Ectodermal cell (in vitro differentiated cells): ENCODE results near the gene ZC3H10.
A peak's percentile ranks its signal among the peaks of the same experiment; 100 is the strongest.

Experiments used
- H3K27ac ChIP-seq: 2 replicates; pipeline ENCODE4 v1.7.0; 2013; ENCODE audit warnings: mild to moderate bottlenecking, low read depth, low read length; ENCODE audit not compliant: insufficient read depth, poor library complexity, severe bottlenecking
- H3K27me3 ChIP-seq: 2 replicates; pipeline ENCODE4 v1.7.0; 2013; ENCODE audit warnings: mild to moderate bottlenecking, low read length; ENCODE audit not compliant: insufficient read depth, control insufficient read depth, poor library complexity, severe bottlenecking
- H3K36me3 ChIP-seq: one replicate; pipeline ENCODE4 v1.7.0; 2013; ENCODE audit warnings: low read length; ENCODE audit not compliant: control insufficient read depth, insufficient read depth
- H3K4me1 ChIP-seq: one replicate; pipeline ENCODE4 v1.7.0; 2013; ENCODE audit warnings: low read length; ENCODE audit not compliant: control insufficient read depth, insufficient read depth
- H3K4me3 ChIP-seq: 2 replicates; pipeline ENCODE4 v1.7.0; 2013; ENCODE audit warnings: low read depth, low read length, control low read depth; ENCODE audit not compliant: insufficient read depth
- H3K9me3 ChIP-seq: 2 replicates; pipeline ENCODE4 v1.7.0; 2013; ENCODE audit warnings: mild to moderate bottlenecking, low read length, moderate library complexity; ENCODE audit not compliant: control insufficient read depth
- WGBS, 2 experiments: methylation state at CpG; one replicate each; pipeline ENCODE4 v1.1.7; 2013; ENCODE audit warnings: missing lambda C conversion rate in 2 of 2; 5-methylcytosine and 5-hydroxymethylcytosine counted together

The ZC3H10 gene

DNA sequence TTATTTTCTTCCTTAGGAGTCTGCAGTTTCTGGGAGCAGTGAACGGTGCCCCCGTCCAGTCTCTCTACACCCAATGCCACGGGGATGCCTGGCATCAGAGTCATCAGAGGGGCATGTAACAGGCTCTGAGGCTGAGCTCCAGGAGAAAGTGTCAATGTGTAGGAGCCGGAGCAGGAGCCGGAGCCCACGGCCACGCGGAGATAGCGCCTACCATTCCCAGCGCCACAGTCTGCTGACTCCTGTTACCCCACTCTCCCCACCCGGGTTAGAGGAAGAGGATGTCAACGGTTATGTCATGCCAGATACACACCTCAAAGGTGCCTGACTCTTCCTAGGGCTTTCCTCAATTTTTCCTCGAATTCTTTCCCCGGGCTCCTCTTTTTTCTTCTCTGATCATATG, 17.0 kb upstream of the ZC3H10 start:
- Histone ChIP-seq H3K4me1 (peaks cover 9% of the 10 kb centered on the region), H3K27ac (no peak overlapping the region), H3K27me3 (no peaks in the 10 kb centered on the region), H3K9me3 (no peaks in the 10 kb centered on the region), H3K4me3 (no peak overlapping the region), H3K36me3 (no peaks in the 10 kb centered on the region)
- 96% methylated on average over 14 of the region's 14 CpGs for WGBS, 2 experiments

DNA sequence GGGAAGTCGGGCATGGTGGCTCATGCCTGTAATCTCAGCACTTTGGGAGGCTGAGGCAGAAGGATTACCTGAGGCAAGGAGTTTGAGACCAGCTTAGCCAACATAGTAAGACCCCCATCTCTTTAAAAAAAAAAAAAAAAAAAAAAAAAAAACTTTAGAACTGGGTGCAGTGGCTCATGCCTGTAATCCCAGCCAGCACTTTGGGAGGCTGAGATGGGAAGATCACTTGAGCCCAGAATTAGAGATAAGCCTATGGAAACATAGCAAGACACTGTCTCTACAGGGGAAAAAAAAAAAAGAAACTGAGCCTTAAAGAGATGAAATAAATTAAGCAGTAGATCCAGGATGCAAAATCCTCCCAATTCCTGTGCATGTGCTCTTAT, 15.4 kb upstream of the ZC3H10 start:
- Histone ChIP-seq H3K27me3 (no peaks in the 10 kb centered on the region), H3K9me3 (no peaks in the 10 kb centered on the region), H3K27ac (no peak overlapping the region), H3K4me1 (peaks cover 11% of the 10 kb centered on the region), H3K4me3 (no peak overlapping the region), H3K36me3 (peaks cover 8% of the 10 kb centered on the region)
- WGBS, 2 experiments: 86 to 88% methylated on average over 1 of the region's 1 CpG

DNA sequence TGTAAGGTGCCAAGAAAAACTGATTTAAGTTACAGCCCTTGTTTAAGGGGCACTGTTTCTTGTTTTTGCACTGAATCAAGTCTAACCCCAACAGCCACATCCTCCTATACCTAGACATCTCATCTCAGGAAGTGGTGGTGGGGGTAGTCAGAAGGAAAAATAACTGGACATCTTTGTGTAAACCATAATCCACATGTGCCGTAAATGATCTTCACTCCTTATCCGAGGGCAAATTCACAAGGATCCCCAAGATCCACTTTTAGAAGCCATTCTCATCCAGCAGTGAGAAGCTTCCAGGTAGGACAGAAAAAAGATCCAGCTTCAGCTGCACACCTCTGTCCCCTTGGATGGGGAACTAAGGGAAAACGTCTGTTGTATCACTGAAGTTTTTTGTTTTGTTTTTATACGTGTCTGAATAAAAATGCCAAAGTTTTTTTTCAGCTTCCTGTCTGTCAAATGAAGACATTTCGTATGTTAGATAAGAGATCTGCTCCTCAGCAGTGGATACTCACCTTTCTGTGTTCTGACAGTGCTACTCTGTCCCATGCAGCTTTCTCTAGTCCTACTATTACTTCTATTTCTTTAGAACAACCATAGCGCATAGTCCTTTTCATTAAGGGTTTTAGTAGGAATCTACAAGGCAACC, 14.9 kb upstream of the ZC3H10 start:
- H3K36me3 ChIP-seq: peaks cover 13% of the 10 kb centered on the region
- H3K27me3 ChIP-seq: no peaks in the 10 kb centered on the region
- peaks cover 11% of the 10 kb centered on the region for H3K4me1 ChIP-seq
- H3K9me3 ChIP-seq: no peaks in the 10 kb centered on the region
- 89 to 92% methylated on average over 6 of the region's 6 CpGs for WGBS, 2 experiments
- H3K4me3 ChIP-seq: peak overlapping the region; percentile 92
- H3K27ac ChIP-seq: no peak overlapping the region

DNA sequence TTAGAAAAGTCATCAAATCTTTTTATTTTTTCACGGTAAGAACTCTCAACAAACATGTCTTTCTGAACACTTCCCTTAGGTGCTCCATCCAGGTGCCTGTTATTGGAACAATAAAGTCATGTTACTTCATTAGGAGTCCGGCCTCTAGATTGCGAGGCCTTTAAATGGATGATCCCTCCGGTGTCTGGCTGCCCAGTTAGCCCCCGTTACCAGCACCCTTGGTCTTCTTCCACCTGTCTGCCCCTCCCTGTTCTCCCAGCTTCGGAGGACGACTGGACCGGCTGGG, 14.3 kb upstream of the ZC3H10 start:
- Histone ChIP-seq H3K27ac (peak overlapping the region; percentile 17), H3K4me1 (peaks cover 11% of the 10 kb centered on the region), H3K36me3 (peaks cover 18% of the 10 kb centered on the region), H3K27me3 (no peaks in the 10 kb centered on the region), H3K9me3 (no peaks in the 10 kb centered on the region), H3K4me3 (peak overlapping the region; percentile 92)
- 10 to 14% methylated on average over 8 of the region's 8 CpGs for WGBS, 2 experiments

DNA sequence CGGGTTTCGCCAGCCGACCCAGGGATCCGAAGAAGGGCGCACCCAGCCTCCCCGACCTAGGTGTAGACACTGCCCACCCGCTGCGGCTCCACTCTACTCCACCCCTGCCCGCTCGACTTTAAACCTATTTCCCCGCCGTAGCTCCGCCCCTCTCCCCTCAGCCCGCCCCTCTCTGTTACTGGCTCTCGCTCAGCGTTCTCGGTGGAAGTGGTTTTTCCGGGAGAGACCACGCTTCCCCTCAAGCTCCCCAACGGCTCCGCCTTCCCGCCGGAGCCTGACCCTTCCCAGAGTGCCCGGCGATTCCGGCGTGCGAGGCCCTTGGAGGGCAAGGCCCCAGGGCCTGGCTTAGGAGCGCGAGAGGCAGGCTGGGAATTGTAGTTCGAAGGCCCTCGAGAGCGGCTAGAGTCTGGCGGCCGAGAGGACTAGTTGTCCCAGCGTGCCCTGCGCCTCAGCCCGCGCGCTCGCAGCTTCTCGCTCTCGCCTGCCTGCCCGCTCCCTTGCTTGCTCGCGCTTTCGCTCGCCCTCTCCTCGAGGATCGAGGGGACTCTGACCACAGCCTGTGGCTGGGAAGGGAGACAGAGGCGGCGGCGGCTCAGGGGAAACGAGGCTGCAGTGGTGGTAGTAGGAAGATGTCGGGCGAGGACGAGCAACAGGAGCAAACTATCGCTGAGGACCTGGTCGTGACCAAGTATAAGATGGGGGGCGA, 13.8 kb upstream of the ZC3H10 start, which contains the start of gene PA2G4:
PA2G4 (plus strand) TSS at position 451 of the 706 bp plus-strand sequence; CDS start at position 630, 179 bp downstream.
- Histone ChIP-seq H3K27ac (peak within 1 kb of the TSS; percentile 17), H3K36me3 (peaks cover 21% of the 10 kb centered on the region)
- whole genome bisulfite sequencing, 2 experiments: 0% methylated on average over 60 of the region's 60 CpGs

DNA sequence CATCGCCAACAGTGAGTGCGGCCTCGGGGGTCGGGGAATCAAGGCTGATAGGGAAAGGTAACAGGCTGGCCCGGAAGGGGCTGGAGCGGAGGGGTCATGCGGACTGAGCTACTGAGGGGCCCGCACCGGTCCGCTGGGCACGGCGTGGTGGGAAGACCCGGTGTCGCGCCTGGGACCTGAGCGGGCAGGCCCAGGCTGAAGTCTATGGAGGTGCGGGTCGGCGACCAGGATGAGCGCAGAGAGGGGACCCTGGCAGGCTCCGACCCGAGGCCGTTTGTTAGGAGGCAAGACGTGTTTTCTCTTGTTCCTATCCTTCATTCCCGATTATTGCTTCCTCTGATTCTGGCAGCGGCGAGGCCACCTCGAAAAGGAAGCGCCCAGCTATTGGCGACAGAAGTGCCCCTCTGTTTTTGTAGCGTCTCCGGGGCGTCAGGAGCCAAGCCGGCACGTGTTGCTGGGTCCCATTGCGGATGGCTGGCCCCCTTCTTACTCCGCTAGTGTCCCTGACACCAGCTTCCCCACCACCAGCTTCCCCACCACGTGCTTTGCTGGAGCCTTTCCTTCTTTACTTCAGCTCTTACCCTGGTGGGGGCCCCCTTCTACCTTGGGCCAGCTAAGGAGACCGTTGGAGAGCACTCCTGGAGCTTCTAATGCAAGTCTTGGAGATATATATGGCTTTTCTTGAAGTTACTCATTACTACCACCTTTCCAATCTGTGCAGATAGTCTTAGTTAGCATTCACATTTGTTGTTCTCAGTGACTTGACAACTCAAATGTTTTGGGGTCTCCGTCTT, 13.1 kb upstream of the ZC3H10 start:
- WGBS, 2 experiments: 1% methylated on average over 39 to 40 of the region's 40 CpGs
- no peaks in the 10 kb centered on the region for H3K27me3 ChIP-seq
- H3K9me3 ChIP-seq: no peaks in the 10 kb centered on the region
- H3K4me1 ChIP-seq: peaks cover 11% of the 10 kb centered on the region
- H3K4me3 ChIP-seq: peak overlapping the region; percentile 92
- H3K27ac ChIP-seq: peak overlapping the region; percentile 0
- H3K36me3 ChIP-seq: peaks cover 29% of the 10 kb centered on the region

More for the DNA sequence above, 13.8 kb upstream of the ZC3H10 start, which contains the start of gene PA2G4:
- H3K4me3 ChIP-seq: peak within 1 kb of the TSS; percentile 92
- H3K9me3 ChIP-seq: no peaks in the 10 kb centered on the region
- H3K27me3 ChIP-seq: no peaks in the 10 kb centered on the region
- peaks cover 11% of the 10 kb centered on the region for H3K4me1 ChIP-seq

DNA sequence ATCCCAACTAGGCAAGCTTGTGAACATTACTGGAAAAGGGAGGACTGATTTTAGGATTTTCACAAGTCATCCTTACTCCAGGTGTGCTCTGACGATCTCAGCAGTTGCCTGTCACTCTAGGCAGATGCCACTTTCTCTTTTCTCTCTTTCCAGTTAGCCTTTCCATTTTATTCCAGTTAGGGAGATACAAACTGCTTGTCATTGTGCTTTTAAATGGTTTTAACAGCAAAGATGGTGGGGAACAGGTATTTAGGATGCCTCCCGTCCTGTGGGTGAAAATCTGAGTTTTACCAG, 12.5 kb upstream of the ZC3H10 start:
- peaks cover 33% of the 10 kb centered on the region for H3K36me3 ChIP-seq
- no peaks in the 10 kb centered on the region for H3K9me3 ChIP-seq
- H3K27ac ChIP-seq: no peak overlapping the region
- H3K4me1 ChIP-seq: peaks cover 11% of the 10 kb centered on the region
- H3K4me3 ChIP-seq: peak overlapping the region; percentile 92
- H3K27me3 ChIP-seq: no peaks in the 10 kb centered on the region
- WGBS, 2 experiments: 57 to 58% methylated on average over 2 of the region's 2 CpGs

DNA sequence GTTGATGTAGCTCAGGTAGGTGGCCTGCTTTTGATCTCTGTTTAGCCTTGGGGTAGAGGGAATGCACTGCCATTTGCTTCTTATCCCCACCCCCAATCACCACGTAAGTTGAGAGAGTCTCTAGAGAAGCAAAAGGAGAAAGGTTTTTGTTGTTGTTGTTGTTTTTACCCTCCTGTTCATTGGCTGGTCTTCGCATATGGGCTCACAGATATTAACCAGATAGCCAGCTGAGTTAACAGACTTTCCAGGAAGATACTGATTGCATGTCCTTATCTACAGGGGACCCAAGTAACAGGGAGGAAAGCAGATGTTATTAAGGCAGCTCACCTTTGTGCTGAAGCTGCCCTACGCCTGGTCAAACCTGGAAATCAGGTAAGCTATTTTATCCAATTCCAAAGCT, 10.8 kb upstream of the ZC3H10 start:
- no peak overlapping the region for H3K4me3 ChIP-seq
- no peak overlapping the region for H3K27ac ChIP-seq
- peaks cover 11% of the 10 kb centered on the region for H3K4me1 ChIP-seq
- WGBS, 2 experiments: 97 to 98% methylated on average over 3 of the region's 3 CpGs
- H3K9me3 ChIP-seq: no peaks in the 10 kb centered on the region
- peaks cover 46% of the 10 kb centered on the region for H3K36me3 ChIP-seq
- H3K27me3 ChIP-seq: no peaks in the 10 kb centered on the region

DNA sequence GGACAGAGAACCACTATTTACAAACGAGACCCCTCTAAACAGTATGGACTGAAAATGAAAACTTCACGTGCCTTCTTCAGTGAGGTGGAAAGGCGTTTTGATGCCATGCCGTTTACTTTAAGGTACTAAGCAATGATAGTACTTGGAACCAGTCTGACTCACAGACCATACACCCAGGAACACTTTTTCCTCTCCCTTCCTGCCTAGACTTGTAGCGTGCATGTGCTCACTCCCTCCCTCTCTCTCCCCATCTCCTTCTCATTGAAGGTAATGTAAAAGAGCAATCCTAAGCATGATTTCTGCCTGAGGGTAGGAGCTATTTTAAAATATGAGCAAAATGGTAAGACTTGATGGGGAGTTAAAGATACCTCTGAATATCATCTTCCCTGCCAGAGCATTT, 7.5 kb upstream of the ZC3H10 start:
- Histone ChIP-seq H3K9me3 (no peaks in the 10 kb centered on the region), H3K36me3 (peaks cover 66% of the 10 kb centered on the region), H3K27me3 (no peaks in the 10 kb centered on the region), H3K27ac (no peak overlapping the region), H3K4me1 (peaks cover 7% of the 10 kb centered on the region), H3K4me3 (no peak overlapping the region)
- 95 to 97% methylated on average over 5 of the region's 5 CpGs for WGBS, 2 experiments

DNA sequence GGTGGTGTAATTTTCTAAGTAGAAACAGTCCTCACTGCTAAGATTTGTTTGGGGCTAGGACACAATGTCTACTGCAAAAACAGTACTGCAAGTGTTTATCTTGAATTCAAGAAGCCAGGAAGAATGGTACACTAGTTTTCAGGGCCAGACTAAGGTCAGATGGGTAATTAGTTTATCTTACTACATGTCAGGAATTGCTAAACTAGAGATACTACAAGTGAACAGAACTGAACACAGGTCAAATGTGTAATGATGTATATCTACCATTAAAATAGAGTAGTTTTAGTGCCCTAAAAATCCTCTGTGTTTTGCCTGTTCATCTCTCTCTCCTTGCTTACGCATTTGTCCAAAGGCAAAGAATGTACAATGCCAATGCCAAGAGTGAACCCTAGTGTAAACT, 4.0 kb upstream of the ZC3H10 start:
- whole genome bisulfite sequencing, 2 experiments: 100% methylated on average over 1 of the region's 1 CpG
- H3K36me3 ChIP-seq: peaks cover 46% of the 10 kb centered on the region

More for the DNA sequence above, 4.0 kb upstream of the ZC3H10 start:
- Histone ChIP-seq H3K27ac (no peak overlapping the region), H3K4me3 (no peak overlapping the region), H3K9me3 (no peaks in the 10 kb centered on the region), H3K4me1 (peaks cover 4% of the 10 kb centered on the region), H3K27me3 (no peaks in the 10 kb centered on the region)
